H9 (cell line): ENCODE measurements around the gene C1QTNF1. TPM values are rescaled to one million over a fixed set of nuclear protein-coding genes. Genes with fewer than 3 reads are reported as not detected.

Experiments used
- DNase-seq: peaks from one replicate; pipeline ENCODE4 v3.0.0-alpha.2; 2017
- H2AFZ ChIP-seq: one replicate; pipeline ENCODE4 v1.6.1; 2013; ENCODE audit warnings: mild to moderate bottlenecking, low read length, control low read depth, moderate library complexity
- H2AK5ac ChIP-seq: 2 replicates; pipeline ENCODE4 v1.6.1; 2013; ENCODE audit warnings: low read length, control low read depth, mixed read lengths; ENCODE audit not compliant: insufficient read length
- H2BK120ac ChIP-seq: one replicate; pipeline ENCODE4 v1.6.1; 2013; ENCODE audit warnings: low read depth, mild to moderate bottlenecking, low read length, control low read depth, inconsistent platforms; ENCODE audit not compliant: poor library complexity, severe bottlenecking
- H2BK12ac ChIP-seq: 2 replicates; pipeline ENCODE4 v1.6.1; 2013; ENCODE audit warnings: low read length, control low read depth, mixed read lengths, low read depth; ENCODE audit not compliant: insufficient read length
- H2BK15ac ChIP-seq: 2 replicates; pipeline ENCODE4 v1.6.1; 2013; ENCODE audit warnings: low read depth, low read length, control low read depth
- H2BK20ac ChIP-seq: one replicate; pipeline ENCODE4 v1.6.1; 2013; ENCODE audit warnings: low read depth, mild to moderate bottlenecking, low read length, control low read depth, inconsistent platforms; ENCODE audit not compliant: poor library complexity, severe bottlenecking
- H2BK5ac ChIP-seq: 2 replicates; pipeline ENCODE4 v1.6.1; 2013; ENCODE audit warnings: low read length, control low read depth, mixed read lengths; ENCODE audit not compliant: insufficient read length
- H3K14ac ChIP-seq: 2 replicates; pipeline ENCODE4 v1.6.1; 2013; ENCODE audit warnings: low read length, control low read depth; ENCODE audit not compliant: insufficient read depth
- H3K18ac ChIP-seq: 2 replicates; pipeline ENCODE4 v1.6.1; 2013; ENCODE audit warnings: low read depth, mild to moderate bottlenecking, mixed read lengths, low read length, control low read depth; ENCODE audit not compliant: insufficient read length
- H3K23ac ChIP-seq: 2 replicates; pipeline ENCODE4 v1.6.1; 2013; ENCODE audit warnings: low read length, control low read depth, mixed read lengths, low read depth; ENCODE audit not compliant: insufficient read length
- H3K23me2 ChIP-seq: 2 replicates; pipeline ENCODE4 v1.6.1; 2013; ENCODE audit warnings: low read depth, mild to moderate bottlenecking, mixed read lengths, low read length, control low read depth; ENCODE audit not compliant: insufficient read length, poor library complexity, severe bottlenecking
- H3K27ac ChIP-seq: 2 replicates; pipeline ENCODE4 v1.5.1; 2013; ENCODE audit warnings: low read length, control low read depth, mixed read lengths, low read depth; ENCODE audit not compliant: insufficient read length
- H3K27me3 ChIP-seq: 2 replicates; pipeline ENCODE4 v1.6.1; 2013; ENCODE audit warnings: low read length, control low read depth, inconsistent platforms; ENCODE audit not compliant: insufficient read depth
- H3K4ac ChIP-seq: 2 replicates; pipeline ENCODE4 v1.6.1; 2013; ENCODE audit warnings: low read depth, mild to moderate bottlenecking, control low read depth, inconsistent platforms, low read length, moderate library complexity
- H3K4me1 ChIP-seq: 2 replicates; pipeline ENCODE4 v1.6.1; 2013; ENCODE audit warnings: low read length, control low read depth, inconsistent platforms; ENCODE audit not compliant: insufficient read depth
- H3K4me2 ChIP-seq: 2 replicates; pipeline ENCODE4 v1.6.1; 2013; ENCODE audit warnings: low read length, control low read depth, mixed read lengths; ENCODE audit not compliant: insufficient read length, insufficient read depth
- H3K56ac ChIP-seq: 2 replicates; pipeline ENCODE4 v1.6.1; 2013; ENCODE audit warnings: low read depth, mild to moderate bottlenecking, mixed read lengths, low read length, control low read depth; ENCODE audit not compliant: insufficient read length
- H3K79me1 ChIP-seq: 2 replicates; pipeline ENCODE4 v1.6.1; 2013; ENCODE audit warnings: low read depth, mild to moderate bottlenecking, moderate library complexity, low read length, control low read depth, inconsistent platforms; ENCODE audit not compliant: insufficient read depth, poor library complexity, severe bottlenecking
- H3K79me2 ChIP-seq: 2 replicates; pipeline ENCODE4 v1.6.1; 2013; ENCODE audit warnings: low read length, control low read depth, inconsistent platforms; ENCODE audit not compliant: insufficient read depth
- H3K9ac ChIP-seq: 2 replicates; pipeline ENCODE4 v1.6.1; 2013; ENCODE audit warnings: low read length, control low read depth, mixed read lengths; ENCODE audit not compliant: insufficient read length; ENCODE audit errors: extremely low read depth
- H3K9me3 ChIP-seq: one replicate; pipeline ENCODE4 v1.6.1; 2013; ENCODE audit warnings: low read depth, low read length, inconsistent platforms; ENCODE audit not compliant: control insufficient read depth
- H3T11ph ChIP-seq: one replicate; pipeline ENCODE4 v1.6.1; 2013; ENCODE audit warnings: mild to moderate bottlenecking, low read length, control low read depth, inconsistent platforms
- H4K20me1 ChIP-seq: one replicate; pipeline ENCODE4 v1.6.1; 2013; ENCODE audit not compliant: control insufficient read depth, insufficient read length, insufficient read depth
- H4K5ac ChIP-seq: 2 replicates; pipeline ENCODE4 v1.6.1; 2013; ENCODE audit warnings: low read depth, mild to moderate bottlenecking, mixed read lengths, low read length, control low read depth; ENCODE audit not compliant: insufficient read length
- H4K8ac ChIP-seq: replicated peaks from 2 replicates; pipeline ENCODE4 v1.6.1; 2013; ENCODE audit warnings: low read length, control low read depth, mixed read lengths, low read depth; ENCODE audit not compliant: insufficient read length
- H4K91ac ChIP-seq: 2 replicates; pipeline ENCODE4 v1.6.1; 2013; ENCODE audit warnings: low read depth, mild to moderate bottlenecking, moderate library complexity, mixed read lengths, low read length, control low read depth; ENCODE audit not compliant: insufficient read length
- H3K27ac Mint-ChIP-seq, 3 experiments: 2 replicates in 2 of 3; 3 replicates in 1 of 3; pipeline ENCODE4 v1.8.0; 2020 to 2021; ENCODE audit warnings: mixed read lengths in 3 of 3, mild to moderate bottlenecking in 1 of 3, moderate library complexity in 1 of 3
- H3K27me3 Mint-ChIP-seq: 2 replicates; pipeline ENCODE4 v1.8.0; 2021; ENCODE audit warnings: low read depth, mild to moderate bottlenecking, moderate library complexity, mixed read lengths
- H3K36me3 Mint-ChIP-seq, 3 experiments: 2 replicates in 2 of 3; 3 replicates in 1 of 3; pipeline ENCODE4 v1.8.0; 2020 to 2021; ENCODE audit warnings: low read depth in 3 of 3, mixed read lengths in 3 of 3; ENCODE audit not compliant: insufficient read depth in 1 of 3
- H3K4me1 Mint-ChIP-seq, 2 experiments: 2 replicates each; pipeline ENCODE4 v1.8.0; 2020; ENCODE audit warnings: mixed read lengths in 2 of 2
- H3K4me3 Mint-ChIP-seq, 2 experiments: 2 replicates in 1 of 2; 3 replicates in 1 of 2; pipeline ENCODE4 v1.8.0; 2020 to 2021; ENCODE audit warnings: mild to moderate bottlenecking in 2 of 2, mixed read lengths in 2 of 2, moderate library complexity in 1 of 2
- H3K9me3 Mint-ChIP-seq, 2 experiments: 2 replicates in 1 of 2; 3 replicates in 1 of 2; pipeline ENCODE4 v1.8.0; 2020; ENCODE audit warnings: mild to moderate bottlenecking in 2 of 2, mixed read lengths in 2 of 2, moderate library complexity in 1 of 2
- WGBS: extraction: QIAGEN DNeasy Blood & Tissue Kit; methylation state at CpG from one replicate; pipeline ENCODE4 v1.1.7; 2013; ENCODE audit warnings: missing lambda C conversion rate, low lambda C conversion rate, mixed read lengths; ENCODE audit not compliant: insufficient read length; ENCODE audit errors: extremely low coverage; 5-methylcytosine and 5-hydroxymethylcytosine counted together
- total RNA-seq: library from RNA; stranded (reverse); gene quantifications from 2 replicates; pipeline ENCODE4 v1.2.1, GENCODE V29; 2021
- TF ChIP-seq, protein P1 (sequence below): fragments of 200-600 bp; sonication (generic); conservative IDR thresholded peaks from 3 replicates; pipeline ENCODE4 v1.8.0; 2021; ENCODE audit warnings: antibody characterized with exemption, mild to moderate bottlenecking

Gene C1QTNF1
- total RNA-seq, 1 experiment from 2014 or later, result 0.96 TPM

- Histone ChIP-seq H3K9me3 (peaks cover 13% of the 10 kb centered on the region), H3K23me2 (peaks cover 8% of the 10 kb centered on the region), H4K91ac (no peak overlapping the region), H3K79me2 (peaks cover 3% of the 10 kb centered on the region; the same call in 1 of the 2 replicates), H3K18ac (no peak overlapping the region), H3K27ac (no peak overlapping the region), H3K56ac (no peak overlapping the region), H3K4me1 (no peaks in the 10 kb centered on the region), H3K27me3 (peaks cover 30% of the 10 kb centered on the region; the same call in 1 of the 2 replicates), H4K5ac (no peak overlapping the region), H2AFZ (no peak overlapping the region), H4K20me1 (no peaks in the 10 kb centered on the region), H2BK15ac (no peak overlapping the region), H3T11ph (no peak overlapping the region), H2BK20ac (no peak overlapping the region), H3K79me1 (no peaks in the 10 kb centered on the region), H2BK12ac (no peak overlapping the region), H3K4me2 (peak overlapping the region; percentile 53), H3K23ac (no peak overlapping the region), H2BK120ac (no peak overlapping the region), H4K8ac (no peak overlapping the region), H2BK5ac (no peak overlapping the region), H3K9ac (no peak overlapping the region), H3K14ac (no peak overlapping the region), H3K4ac (no peak overlapping the region), H2AK5ac (no peak overlapping the region)
- Mint-ChIP-seq H3K36me3 (peaks cover 6 to 7% (median 6%) of the 10 kb centered on the region in 3 experiments; a peak in 5 of 7 replicates), H3K4me1 (peaks cover 15 to 27% of the 10 kb centered on the region in 2 experiments), H3K27ac (no peak overlapping the region), H3K9me3 (peaks cover 31 to 36% of the 10 kb centered on the region in 2 experiments), H3K4me3 (peak overlapping the region; percentile 81 to 89), H3K27me3 (peaks cover 77% of the 10 kb centered on the region)
- DNase-seq, result no peak
- WGBS, result no CpG with 5 or more reads among the region's 7 CpGs
- TF ChIP-seq, protein P1, sequence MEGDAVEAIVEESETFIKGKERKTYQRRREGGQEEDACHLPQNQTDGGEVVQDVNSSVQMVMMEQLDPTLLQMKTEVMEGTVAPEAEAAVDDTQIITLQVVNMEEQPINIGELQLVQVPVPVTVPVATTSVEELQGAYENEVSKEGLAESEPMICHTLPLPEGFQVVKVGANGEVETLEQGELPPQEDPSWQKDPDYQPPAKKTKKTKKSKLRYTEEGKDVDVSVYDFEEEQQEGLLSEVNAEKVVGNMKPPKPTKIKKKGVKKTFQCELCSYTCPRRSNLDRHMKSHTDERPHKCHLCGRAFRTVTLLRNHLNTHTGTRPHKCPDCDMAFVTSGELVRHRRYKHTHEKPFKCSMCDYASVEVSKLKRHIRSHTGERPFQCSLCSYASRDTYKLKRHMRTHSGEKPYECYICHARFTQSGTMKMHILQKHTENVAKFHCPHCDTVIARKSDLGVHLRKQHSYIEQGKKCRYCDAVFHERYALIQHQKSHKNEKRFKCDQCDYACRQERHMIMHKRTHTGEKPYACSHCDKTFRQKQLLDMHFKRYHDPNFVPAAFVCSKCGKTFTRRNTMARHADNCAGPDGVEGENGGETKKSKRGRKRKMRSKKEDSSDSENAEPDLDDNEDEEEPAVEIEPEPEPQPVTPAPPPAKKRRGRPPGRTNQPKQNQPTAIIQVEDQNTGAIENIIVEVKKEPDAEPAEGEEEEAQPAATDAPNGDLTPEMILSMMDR, result no peak
These were observed 13.7 kb upstream of the C1QTNF1 start for GRCh38 chr17:79010304-79010646.
